Mesothelial cell of epicardium (in vitro differentiated cells): Measurements from ENCODE around the gene RNF220. TPM values are rescaled to one million over a fixed set of nuclear protein-coding genes. Genes with fewer than 3 reads are reported as not detected.
A peak's percentile ranks its signal among the peaks of the same experiment; 100 is the strongest.

ENCODE experiments used
- DNase-seq, 2 experiments: peaks; one replicate each; pipeline ENCODE4 v3.0.0; 2021; ENCODE audit warnings: low spot score in 2 of 2; ENCODE audit not compliant: unreplicated experiment in 2 of 2
- H3K27ac Mint-ChIP-seq: 2 replicates; pipeline ENCODE4 v1.8.0; 2021; ENCODE audit warnings: mixed read lengths
- H3K27me3 Mint-ChIP-seq: 2 replicates; pipeline ENCODE4 v1.8.0; 2021; ENCODE audit warnings: low read depth, mixed read lengths
- H3K36me3 Mint-ChIP-seq: 2 replicates; pipeline ENCODE4 v1.8.0; 2021; ENCODE audit warnings: mixed read lengths
- H3K4me1 Mint-ChIP-seq: 2 replicates; pipeline ENCODE4 v1.8.0; 2021; ENCODE audit warnings: mixed read lengths
- H3K4me3 Mint-ChIP-seq: 2 replicates; pipeline ENCODE4 v1.8.0; 2021; ENCODE audit warnings: mild to moderate bottlenecking, moderate library complexity, mixed read lengths
- H3K9me3 Mint-ChIP-seq: 2 replicates; pipeline ENCODE4 v1.8.0; 2021; ENCODE audit warnings: mixed read lengths
- CTCF ChIP-seq: fragments of 200-600 bp; sonication (generic); IDR thresholded peaks from one replicate; pipeline ENCODE4 v1.5.0; 2021; ENCODE audit warnings: antibody characterized with exemption; ENCODE audit not compliant: unreplicated experiment
- total RNA-seq: library from RNA; stranded (reverse); gene quantifications from 3 replicates; pipeline ENCODE4 v1.2.1, GENCODE V29; 2021

Gene RNF220
- total RNA-seq: 84.2 to 86.0 TPM (median 85.4 TPM) in 3 replicates

- no peak within 1 kb of the TSS for H3K27ac Mint-ChIP-seq
- H3K36me3 Mint-ChIP-seq: no peaks in the 10 kb centered on the region
- H3K9me3 Mint-ChIP-seq: no peaks in the 10 kb centered on the region
- no peak for TF ChIP-seq CTCF
- peak in 1 of 2 experiments; percentile 75 for DNase-seq
- peak within 1 kb of the TSS; percentile 77 for H3K4me3 Mint-ChIP-seq
- H3K27me3 Mint-ChIP-seq: peaks cover 63% of the 10 kb centered on the region
- peaks cover 27% of the 10 kb centered on the region for H3K4me1 Mint-ChIP-seq
Observed at GRCh38 chr1:44405031-44405797, at the start of gene RNF220. Gene RNF220, plus strand, starts transcription at chr1:44405255.

- no peak for TF ChIP-seq CTCF
- Mint-ChIP-seq H3K36me3 (no peaks in the 10 kb centered on the region), H3K27ac (peak overlapping the region; percentile 92), H3K4me1 (peaks cover 64% of the 10 kb centered on the region), H3K9me3 (no peaks in the 10 kb centered on the region), H3K4me3 (peak overlapping the region; percentile 92), H3K27me3 (no peaks in the 10 kb centered on the region)
- DNase-seq: no peak
Observed at GRCh38 chr1:44355582-44356305, 49.3 kb upstream of the RNF220 start.

- TF ChIP-seq CTCF: no peak
- no peaks in the 10 kb centered on the region for H3K36me3 Mint-ChIP-seq
- no peak for DNase-seq
- peaks cover 51% of the 10 kb centered on the region for H3K4me1 Mint-ChIP-seq
- no peaks in the 10 kb centered on the region for H3K9me3 Mint-ChIP-seq
- no peak overlapping the region for H3K4me3 Mint-ChIP-seq
- H3K27ac Mint-ChIP-seq: no peak overlapping the region
- peaks cover 3% of the 10 kb centered on the region for H3K27me3 Mint-ChIP-seq
Observed at GRCh38 chr1:44357710-44358109, 47.3 kb upstream of the RNF220 start.

GRCh38 chr1:44359234-44359935 lies 45.7 kb upstream of the RNF220 start:
- Mint-ChIP-seq H3K27ac (peak overlapping the region; percentile 57), H3K4me1 (peaks cover 34% of the 10 kb centered on the region), H3K36me3 (no peaks in the 10 kb centered on the region), H3K4me3 (no peak overlapping the region), H3K27me3 (peaks cover 18% of the 10 kb centered on the region), H3K9me3 (no peaks in the 10 kb centered on the region)
- TF ChIP-seq CTCF: no peak
- no peak for DNase-seq

- H3K27me3 Mint-ChIP-seq: peaks cover 25% of the 10 kb centered on the region
- no peaks in the 10 kb centered on the region for H3K36me3 Mint-ChIP-seq
- no peaks in the 10 kb centered on the region for H3K9me3 Mint-ChIP-seq
- H3K4me1 Mint-ChIP-seq: peaks cover 20% of the 10 kb centered on the region
- no peak overlapping the region for H3K27ac Mint-ChIP-seq
- no peak for TF ChIP-seq CTCF
- no peak for DNase-seq
- no peak overlapping the region for H3K4me3 Mint-ChIP-seq
Observed at GRCh38 chr1:44361478-44361877, 43.6 kb upstream of the RNF220 start.
